Neural crest cell (in vitro differentiated cells): Measurements from ENCODE around the gene SUCLG2. TPM values are rescaled to one million over a fixed set of nuclear protein-coding genes. Genes with fewer than 3 reads are reported as not detected.

ENCODE experiments used
- DNase-seq: peaks from one replicate; pipeline ENCODE4 v3.0.0; 2021; ENCODE audit warnings: low read depth, mixed read lengths, low spot score
- H3K27ac Mint-ChIP-seq: one replicate; pipeline ENCODE4 v1.8.0; 2021; ENCODE audit warnings: mild to moderate bottlenecking, mixed read lengths; ENCODE audit not compliant: unreplicated experiment
- H3K27me3 Mint-ChIP-seq: 2 replicates; pipeline ENCODE4 v1.8.0; 2021; ENCODE audit warnings: low read depth, mild to moderate bottlenecking, mixed read lengths
- H3K36me3 Mint-ChIP-seq: 2 replicates; pipeline ENCODE4 v1.8.0; 2021; ENCODE audit warnings: low read depth, mild to moderate bottlenecking, mixed read lengths
- H3K4me1 Mint-ChIP-seq: 2 replicates; pipeline ENCODE4 v1.8.0; 2021; ENCODE audit warnings: mixed read lengths
- H3K4me3 Mint-ChIP-seq: one replicate; pipeline ENCODE4 v1.8.0; 2021; ENCODE audit warnings: mild to moderate bottlenecking, mixed read lengths
- H3K9me3 Mint-ChIP-seq: 2 replicates; pipeline ENCODE4 v1.8.0; 2021; ENCODE audit warnings: mixed read lengths
- CTCF ChIP-seq: fragments of 200-600 bp; sonication (generic); conservative IDR thresholded peaks from 2 replicates; pipeline ENCODE4 v1.5.0; 2021; ENCODE audit warnings: antibody characterized with exemption, mild to moderate bottlenecking
- total RNA-seq: library from RNA; stranded (reverse); gene quantifications from 2 replicates; pipeline ENCODE4 v1.2.1, GENCODE V29; 2021

The SUCLG2 gene
- total RNA-seq, 1 donor from 2014 or later = 36.4 TPM

- H3K36me3 Mint-ChIP-seq = no peaks in the 10 kb centered on the region
- no peaks in the 10 kb centered on the region for H3K4me1 Mint-ChIP-seq
- no peaks in the 10 kb centered on the region for H3K9me3 Mint-ChIP-seq
- DNase-seq = no peak
- no peaks in the 10 kb centered on the region for H3K27me3 Mint-ChIP-seq
- no peak overlapping the region for H3K4me3 Mint-ChIP-seq
- no peak overlapping the region for H3K27ac Mint-ChIP-seq
- no peak for TF ChIP-seq CTCF
Measured at GRCh38 chr3:67361323-67361722, 293.1 kb downstream of the SUCLG2 start.

- peak; percentile 12 for DNase-seq
- peak; percentile 65 for TF ChIP-seq CTCF
- H3K27ac Mint-ChIP-seq = no peak overlapping the region
Measured at GRCh38 chr3:67357610-67358458, 296.6 kb downstream of the SUCLG2 start.

GRCh38 chr3:67349551-67350174, 304.7 kb downstream of the SUCLG2 start:
- no peak for DNase-seq
- H3K27ac Mint-ChIP-seq = peak overlapping the region; percentile 45
- no peak for TF ChIP-seq CTCF
- no peak overlapping the region for H3K4me3 Mint-ChIP-seq
- H3K27me3 Mint-ChIP-seq = no peaks in the 10 kb centered on the region
- no peaks in the 10 kb centered on the region for H3K4me1 Mint-ChIP-seq
- H3K36me3 Mint-ChIP-seq = no peaks in the 10 kb centered on the region
- peaks cover 5% of the 10 kb centered on the region for H3K9me3 Mint-ChIP-seq

More at GRCh38 chr3:67357610-67358458, 296.6 kb downstream of the SUCLG2 start:
- Mint-ChIP-seq H3K36me3 (no peaks in the 10 kb centered on the region), H3K9me3 (no peaks in the 10 kb centered on the region), H3K4me3 (no peak overlapping the region), H3K27me3 (no peaks in the 10 kb centered on the region), H3K4me1 (no peaks in the 10 kb centered on the region)

GRCh38 chr3:67346081-67346480, 308.3 kb downstream of the SUCLG2 start:
- TF ChIP-seq CTCF = no peak
- no peaks in the 10 kb centered on the region for H3K4me1 Mint-ChIP-seq
- DNase-seq = no peak
- H3K9me3 Mint-ChIP-seq = peaks cover 13% of the 10 kb centered on the region
- no peak overlapping the region for H3K4me3 Mint-ChIP-seq
- H3K36me3 Mint-ChIP-seq = no peaks in the 10 kb centered on the region
- H3K27ac Mint-ChIP-seq = no peak overlapping the region
- no peaks in the 10 kb centered on the region for H3K27me3 Mint-ChIP-seq

GRCh38 chr3:67335813-67336212, 318.6 kb downstream of the SUCLG2 start:
- Mint-ChIP-seq H3K27ac (no peak overlapping the region), H3K4me3 (no peak overlapping the region), H3K9me3 (peaks cover 24% of the 10 kb centered on the region), H3K36me3 (peaks cover 8% of the 10 kb centered on the region), H3K4me1 (no peaks in the 10 kb centered on the region), H3K27me3 (no peaks in the 10 kb centered on the region)
- DNase-seq = no peak
- no peak for TF ChIP-seq CTCF
